ENCODE measurements around the gene RALY.

Gene RALY

DNA sequence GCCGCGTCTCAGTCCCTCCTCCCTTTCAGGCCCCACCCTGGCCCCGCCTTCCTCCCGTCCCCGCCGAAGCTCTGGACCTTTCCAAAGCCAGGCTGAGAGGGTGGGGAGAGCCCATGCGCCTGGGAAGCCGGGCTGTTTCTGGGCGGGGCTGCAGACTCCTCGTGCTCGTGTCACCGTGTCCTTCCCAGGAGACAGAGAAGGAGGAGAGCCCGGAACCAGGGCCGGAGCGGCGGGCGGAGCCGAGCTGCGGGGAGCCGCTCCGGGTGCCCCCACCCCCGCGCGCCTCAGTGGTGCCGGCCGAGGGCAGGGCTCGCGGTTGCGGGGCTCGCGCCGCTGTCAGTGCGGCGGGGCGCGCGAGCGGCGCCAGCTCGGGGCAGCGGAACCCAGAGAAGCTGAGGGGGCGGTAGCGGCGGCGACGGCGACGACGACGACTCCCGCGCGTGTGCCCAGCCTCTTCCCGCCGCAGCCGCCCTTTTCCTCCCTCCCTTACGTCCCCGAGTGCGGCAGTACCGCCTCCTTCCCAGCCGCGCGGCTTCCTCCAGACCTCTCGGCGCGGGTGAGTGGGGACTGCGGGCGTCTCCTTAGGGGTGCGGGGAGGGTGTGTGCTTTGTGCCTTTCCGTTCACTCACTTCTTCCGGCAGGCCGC is at the start of gene RALY:
TSS of gene RALY (plus strand) at position 336 of the 646 bp plus-strand sequence. CDS start 78,164 bp downstream, outside the sequence.
- no peak for DNase-seq

DNA sequence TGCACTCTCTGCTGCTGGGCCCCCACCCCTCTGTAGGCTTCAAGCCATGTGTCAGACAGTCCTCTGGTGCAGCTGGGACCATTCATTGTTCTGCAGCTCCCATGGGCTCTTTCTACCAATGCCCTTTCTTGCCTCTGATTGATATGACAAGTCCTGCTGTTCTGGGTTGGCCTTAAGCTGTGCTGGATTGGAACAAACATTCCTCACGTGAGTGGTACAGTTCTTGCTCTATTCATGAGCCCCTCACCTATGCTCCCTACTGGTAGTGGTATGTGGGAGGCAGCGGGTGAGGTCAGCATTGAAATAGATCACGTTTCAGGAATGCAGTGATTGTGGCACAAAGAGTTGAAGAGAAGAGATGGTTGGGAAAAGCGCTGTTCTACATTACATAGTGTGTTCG is 48.8 kb upstream of the RALY start:
- no peak for DNase-seq

DNA sequence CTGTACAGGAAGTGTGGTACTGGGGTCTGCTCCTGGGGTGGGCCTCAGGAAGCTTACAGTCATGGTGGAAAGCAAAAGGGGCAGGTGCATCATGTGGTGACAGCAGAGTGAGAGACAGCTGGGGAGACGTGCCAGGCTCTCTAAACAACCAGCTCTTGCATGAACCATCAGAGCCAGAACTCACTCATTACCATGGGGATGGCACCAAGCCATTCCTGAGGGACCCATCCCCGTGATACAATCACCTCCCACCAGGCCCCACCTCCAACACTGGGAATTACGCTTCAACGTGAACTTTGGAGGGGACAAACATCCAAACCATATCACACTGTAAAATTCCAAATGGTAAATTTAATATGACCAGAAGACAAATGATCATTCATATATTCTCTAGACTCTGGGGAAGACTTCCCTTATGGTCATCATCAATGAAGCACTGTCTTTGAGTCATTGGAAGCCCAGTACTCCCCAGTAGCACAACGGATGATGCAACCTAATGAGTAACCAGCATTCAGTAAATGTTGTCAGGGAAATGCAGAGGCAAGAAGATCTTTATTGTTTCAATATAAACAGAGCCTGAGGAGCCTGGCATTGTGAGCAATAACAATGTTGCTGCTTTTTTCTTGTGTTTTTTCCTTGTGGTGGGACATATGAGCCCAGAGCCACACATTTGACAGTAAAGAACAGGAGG is 48.2 kb upstream of the RALY start:
- no peak for DNase-seq

DNA sequence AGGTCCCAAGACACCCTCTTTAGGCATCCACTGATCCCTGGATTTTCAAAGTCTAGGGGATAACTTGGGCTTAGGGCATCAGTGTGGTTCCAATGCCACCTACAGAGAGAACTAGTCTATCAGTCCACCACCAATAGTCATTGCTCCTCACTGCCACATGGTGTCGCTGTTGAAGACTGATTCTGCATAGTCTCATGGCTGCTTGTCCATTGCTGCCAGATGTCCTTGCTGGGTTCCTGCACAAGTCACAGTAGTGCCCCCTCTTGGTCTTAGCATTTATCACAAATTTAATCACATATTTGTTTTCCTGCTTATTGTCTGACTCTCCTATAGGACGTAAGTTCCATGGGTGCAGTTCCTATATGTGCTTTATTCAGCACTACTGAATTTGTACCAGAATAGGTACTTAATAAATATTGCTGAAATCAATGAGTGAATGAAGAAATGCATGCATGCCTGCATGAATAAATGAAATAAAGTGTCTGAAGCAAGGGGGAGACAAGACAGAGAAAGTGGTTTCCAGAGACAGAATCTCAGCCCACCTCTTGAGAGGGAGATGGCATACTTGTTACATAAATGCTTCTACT is 45.9 kb upstream of the RALY start:
- DNase-seq, result no peak

DNA sequence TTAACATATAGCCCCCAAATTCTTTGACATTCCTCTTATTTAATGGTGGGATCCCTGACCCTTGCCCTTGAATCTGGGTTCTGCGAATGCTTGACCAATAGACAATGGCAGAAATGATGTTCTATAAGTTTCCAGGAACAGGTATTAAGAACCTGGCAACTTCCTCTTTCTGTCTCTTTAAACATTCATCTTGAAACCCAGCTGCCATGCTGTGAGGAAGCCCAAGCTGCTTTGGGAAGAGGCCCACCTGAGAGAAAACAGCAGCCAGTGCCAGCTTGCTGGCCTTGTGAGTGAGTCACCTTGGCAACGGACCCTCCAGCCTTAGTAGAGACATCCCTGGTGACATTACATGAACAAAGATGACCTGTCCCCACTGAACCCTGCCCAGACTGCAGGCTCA is 45.2 kb upstream of the RALY start:
- DNase-seq, result no peak

DNA sequence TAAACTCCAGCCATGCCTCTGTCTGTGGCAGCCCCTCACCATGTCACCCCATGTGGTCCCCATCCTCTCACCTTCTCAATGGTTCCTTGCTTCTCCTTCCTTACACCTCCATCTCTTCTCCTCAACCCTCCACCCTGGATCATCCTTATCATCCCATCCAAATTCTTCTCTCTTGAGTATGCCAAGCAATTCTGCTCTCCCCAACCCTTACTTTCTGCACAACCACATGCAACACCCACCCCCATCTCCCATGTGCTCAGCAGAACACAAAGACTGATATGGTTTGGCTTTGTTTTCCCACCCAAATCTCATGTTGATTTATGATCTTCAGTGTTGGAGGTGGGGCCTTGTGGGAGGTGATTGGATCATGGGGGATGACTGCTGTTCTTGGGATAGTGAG is 42.5 kb upstream of the RALY start:
- no peak for DNase-seq

DNA sequence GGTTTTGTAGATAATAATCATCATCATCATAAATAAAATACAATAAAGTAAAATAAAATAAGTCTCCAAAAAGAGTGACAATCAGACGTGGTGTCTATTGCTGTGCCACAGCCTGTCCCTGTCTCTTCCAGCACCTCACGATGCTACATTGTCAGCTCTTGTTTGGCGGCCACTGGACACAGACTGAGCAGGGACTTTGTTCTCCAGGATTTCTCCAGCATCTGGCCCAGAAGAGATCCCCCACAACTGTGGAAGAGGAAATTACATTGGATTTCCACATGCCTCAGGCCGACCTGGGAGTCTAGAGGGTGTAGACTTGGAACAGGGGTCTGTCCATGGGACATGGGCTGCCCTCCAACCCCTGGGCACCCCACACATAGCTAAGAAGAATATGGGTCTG is 39.2 kb upstream of the RALY start:
- DNase-seq, result no peak

DNA sequence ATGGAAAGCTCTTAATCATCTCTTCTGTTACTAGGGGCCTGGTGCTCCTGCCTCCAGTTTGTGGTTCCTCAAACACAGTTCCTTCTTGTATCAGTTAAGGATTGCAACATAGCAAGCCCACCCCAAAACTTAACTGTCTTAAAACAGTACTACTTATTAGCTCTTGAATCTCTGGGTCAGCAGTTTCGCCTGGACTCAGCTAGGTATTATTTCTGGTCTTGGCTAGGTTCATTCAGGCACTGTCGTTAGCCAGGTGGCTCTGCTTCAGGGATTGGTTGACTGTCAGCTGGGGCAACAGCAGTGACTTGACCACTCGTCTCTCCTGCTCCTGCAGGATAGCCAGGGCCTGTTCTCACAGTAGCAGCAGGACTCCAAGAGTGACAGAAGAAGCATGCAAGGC is 30.0 kb upstream of the RALY start:
- no peak for DNase-seq

DNA sequence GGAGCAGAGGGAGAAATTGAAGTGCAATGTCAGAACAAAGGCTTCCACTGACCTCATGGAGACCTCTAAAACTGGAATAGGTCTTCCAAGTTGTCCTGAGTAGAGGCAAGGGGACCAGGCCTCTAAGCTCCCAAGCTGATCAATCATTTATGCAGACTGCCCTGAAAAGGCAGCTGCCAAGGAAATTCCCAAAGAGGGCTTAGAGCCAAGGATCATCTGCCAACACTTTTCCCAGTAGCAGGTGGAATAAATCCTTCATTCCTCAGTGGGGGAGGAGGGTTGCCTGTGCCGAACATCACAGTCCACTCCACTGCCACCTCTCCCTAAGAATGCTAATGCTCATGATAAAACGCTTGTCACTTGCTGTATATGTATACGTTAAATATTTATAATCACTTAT is 29.3 kb upstream of the RALY start:
- no peak for DNase-seq

DNA sequence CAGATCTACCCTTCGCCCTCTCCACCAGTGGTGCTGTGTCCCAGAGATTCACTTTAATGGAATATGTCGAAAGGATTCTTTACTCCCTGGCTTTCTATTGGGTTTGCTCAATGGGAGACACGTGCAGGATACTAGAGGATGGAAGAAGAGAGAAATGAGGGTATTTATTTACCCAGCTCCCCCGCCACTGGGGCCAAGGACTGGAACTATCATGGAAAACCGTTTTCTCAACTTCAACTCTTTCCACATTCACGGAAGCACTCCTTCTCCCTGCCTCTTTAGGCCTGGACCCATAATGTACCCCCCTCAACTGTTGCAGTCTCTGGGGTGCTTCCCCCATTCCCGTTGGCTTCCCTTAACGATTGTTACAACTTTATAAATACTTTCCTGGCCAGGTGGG is 26.6 kb upstream of the RALY start:
- no peak for DNase-seq

DNA sequence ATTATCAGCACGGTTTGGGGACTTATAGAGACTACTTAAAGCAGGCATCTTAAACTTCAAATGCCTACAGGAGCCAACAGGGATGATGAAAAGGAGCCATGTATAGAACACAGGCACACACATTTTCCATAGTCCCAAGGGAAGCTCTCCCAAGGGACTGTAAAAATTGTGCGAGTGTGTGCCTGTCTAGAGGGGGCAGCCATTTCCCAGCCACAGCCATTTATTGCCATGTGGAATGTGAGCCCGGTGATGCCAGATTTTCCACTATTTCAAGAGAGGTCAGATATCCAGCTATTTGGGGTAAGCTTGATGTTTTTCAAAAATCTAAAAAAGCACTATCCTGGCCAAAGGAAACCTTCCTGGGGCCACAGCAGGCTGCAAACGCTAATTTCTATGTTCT is 24.1 kb upstream of the RALY start:
- no peak for DNase-seq

DNA sequence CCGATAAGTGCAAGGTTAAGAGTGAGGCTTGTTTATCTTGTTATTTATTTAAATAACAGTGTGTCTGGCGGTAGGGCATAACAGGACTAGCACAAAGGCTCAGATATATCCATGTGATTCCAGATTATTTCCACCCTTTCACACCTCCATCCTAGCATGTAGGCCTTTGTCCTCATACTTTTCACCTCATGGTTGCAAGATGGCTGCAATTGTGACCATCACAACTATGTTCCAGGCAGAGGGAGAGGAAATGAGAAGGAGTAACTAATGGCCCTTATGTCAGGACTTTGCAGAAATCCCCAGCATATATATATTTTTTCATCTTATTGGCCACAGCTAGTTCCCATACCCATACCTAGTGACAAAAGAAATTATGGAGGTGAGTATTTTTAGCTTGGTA is 23.5 kb upstream of the RALY start:
- no peak for DNase-seq

DNA sequence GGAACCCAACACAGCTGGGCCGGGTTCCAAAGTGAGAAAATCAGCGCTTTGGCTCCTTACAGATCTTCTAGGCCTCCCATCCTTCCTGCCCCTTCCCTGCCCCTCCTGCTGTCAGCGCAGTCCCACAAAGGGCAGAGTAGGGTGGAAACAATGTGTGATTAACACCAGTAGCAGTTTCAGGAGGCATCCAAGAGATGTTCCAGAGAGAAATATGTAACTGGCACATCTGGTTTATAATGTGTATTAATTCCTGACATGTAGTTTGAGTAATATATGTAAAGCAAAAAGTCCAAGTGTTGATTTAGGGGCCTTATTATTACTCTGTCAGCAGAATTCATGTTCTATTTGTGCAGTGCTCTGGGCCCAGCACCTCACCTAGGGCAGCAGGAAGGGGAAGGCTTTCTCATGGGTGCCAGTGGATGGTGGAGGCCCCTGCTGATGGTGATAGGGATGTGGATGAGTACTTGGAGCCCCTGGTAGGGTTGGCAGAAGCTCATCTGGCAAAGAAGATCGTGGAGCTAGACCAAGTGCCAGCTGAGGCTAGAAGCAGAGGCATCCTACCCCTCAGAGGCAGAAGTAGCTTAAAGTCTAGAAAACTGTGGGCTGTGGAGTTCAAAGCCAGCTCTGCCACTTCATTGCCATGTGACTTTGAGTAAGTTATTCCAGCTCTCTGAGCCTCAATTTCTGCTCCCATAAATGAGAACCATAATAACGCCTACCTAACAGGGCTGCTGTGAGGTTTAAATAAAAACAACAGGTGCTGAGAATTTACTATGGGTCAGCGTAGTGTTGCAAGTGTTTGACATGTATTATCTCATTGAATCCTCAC is 22.4 kb upstream of the RALY start:
- no peak for DNase-seq

DNA sequence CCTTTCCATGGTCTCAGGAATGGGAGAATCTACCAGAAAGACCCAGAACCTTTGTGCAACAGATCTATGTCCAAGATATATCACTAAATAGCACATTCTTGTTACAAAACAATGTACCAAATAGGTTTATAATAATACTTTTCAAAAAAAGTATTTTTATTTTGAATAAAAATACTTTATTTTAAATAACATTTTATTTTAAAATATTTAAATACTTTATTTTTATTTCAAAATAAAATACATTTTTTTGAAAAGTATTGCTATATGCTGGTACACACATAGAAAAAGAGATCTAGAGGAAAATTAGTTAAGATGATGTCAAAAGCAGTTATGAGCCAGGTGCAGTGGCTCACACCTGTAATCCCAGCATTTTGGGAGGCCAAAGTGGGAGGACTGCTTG is 16.8 kb upstream of the RALY start:
- DNase-seq, result no peak

DNA sequence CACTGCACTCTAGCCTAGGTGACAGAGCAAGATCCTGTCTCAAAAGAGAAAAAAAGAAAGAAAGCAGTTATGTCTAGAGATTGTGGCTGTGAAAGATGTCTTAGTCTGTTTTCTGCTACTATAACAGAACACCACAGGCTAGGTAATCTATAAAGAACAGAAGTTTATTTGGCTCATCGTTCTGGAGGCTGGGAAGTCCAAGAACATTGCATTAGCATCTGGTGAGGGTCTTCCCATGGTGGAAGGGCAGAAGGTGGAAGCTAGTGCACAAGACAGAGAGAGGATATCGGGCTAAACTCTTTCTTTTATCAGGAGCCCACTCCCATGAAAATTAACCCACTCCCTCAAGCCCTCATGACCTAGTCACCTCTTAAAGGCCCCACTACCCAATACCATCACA is 16.2 kb upstream of the RALY start:
- DNase-seq, result no peak

DNA sequence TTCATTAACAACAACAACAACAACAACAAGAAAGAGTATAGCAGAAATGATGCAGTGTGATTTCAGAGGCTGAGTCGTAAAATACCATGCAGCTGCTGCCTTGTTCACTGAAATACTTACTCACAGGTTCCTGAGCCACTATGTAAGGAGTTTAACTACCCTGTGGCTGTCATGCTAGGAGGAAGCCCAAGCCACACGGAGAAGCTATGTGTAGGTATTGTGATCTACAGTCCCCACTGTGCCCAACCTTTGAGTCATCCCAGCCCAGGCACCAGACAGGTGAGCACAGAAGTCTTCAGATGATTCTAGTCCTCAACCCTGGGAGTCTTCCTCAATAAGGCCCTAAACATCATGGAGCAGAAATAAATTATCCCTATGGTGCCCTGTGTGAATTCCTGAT is 14.6 kb upstream of the RALY start:
- DNase-seq, result no peak

DNA sequence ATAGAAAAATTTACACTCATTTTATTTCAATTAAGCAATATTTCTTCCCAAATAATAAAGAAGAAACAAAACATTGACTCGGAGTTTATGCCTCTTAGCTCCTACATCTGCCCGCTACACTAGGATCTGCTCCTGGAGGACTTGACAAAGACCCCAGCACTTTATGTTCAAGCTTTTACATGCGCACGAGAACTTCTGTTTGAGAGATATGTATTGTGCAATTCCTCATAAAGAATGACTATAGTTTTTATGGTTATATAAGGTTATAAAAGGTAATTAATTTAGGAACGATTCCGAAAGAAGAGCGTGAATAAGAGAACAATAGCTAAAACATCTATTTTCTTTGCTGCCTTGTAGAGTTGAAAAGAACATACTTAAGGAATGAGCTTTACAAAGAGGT is 12.4 kb upstream of the RALY start:
- no peak for DNase-seq

DNA sequence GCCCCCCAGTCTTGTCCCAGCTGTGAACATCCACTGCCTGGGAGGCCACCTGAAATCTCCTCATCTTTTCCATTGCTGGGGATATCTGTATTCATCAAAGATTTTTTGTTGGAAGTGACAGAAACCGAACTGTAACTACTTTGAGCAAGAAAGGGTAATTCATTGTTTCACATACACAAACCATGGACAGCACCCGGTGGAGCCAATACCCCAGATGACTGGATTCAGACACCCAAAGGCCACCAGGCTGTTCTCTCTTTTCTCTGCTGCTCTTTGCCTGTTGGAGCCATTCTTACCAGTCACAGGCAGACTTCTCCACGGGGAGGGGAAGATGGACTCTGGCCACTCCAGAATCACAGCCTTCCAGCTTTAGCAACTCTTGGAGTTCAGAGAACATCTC is 11.7 kb upstream of the RALY start:
- DNase-seq, result no peak

DNA sequence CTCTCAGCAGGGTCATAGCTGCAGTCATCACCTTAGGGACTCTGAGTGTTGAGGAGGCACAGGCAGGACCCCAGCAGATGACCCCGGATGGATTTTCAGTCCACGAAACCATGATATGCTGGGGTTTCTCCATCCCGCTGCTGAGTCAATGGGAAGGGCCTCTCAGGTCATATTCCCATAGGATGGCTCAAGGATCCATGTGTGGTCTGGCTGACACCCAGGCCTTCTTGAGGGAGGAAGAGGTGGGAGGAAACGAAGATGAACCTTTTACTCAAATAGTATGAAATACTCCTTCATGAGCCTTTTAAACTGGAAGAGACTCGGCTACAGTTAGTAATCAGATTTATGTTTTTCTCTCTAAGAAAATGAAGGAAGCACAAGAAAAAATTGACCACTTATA is 10.3 kb upstream of the RALY start:
- DNase-seq, result no peak

DNA sequence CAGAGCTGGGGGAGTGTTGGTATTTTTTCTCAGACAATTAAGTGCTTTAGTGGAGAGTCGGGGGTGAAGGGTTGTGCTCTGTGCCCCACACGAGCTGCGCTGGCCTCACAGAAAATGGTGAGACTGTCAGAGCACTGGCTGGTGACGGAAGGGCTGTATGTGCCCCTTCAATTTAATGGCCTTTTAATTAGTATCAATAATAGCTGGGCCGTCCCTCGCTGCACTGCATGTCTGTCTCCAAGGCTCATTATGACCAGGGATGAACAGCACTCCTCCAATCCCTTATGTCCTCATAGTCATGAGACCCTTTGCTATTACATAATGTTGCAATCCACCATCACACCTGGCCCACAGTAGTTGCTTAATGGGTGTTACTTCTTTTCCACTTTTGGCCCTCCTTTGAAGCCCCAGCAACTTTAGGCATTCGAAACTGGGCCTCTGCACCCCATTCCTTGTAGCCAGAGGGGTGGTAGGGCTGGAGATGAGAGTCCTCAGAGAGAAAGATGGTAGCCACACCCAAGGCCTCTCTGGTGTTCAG is 9.5 kb upstream of the RALY start:
- DNase-seq, result no peak

DNA sequence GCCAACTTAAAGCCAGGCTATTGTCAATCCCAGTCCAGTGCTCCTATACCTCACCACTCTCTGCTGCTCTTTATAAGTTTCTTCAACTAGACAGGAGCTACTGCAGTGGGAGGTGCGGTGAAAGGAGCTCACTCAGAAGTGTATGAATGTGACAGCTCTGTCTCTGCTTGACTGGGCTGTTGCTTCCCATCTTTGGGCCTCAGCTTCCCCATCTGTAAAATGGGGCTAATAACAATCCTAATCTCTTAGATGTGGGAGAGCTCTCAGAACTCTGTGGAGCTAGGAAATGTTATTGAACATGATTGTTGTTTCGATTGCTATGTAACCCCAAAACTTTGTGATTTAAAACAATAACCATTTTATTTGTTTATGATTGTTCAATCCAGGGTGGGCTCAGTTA is 8.4 kb upstream of the RALY start:
- no peak for DNase-seq

DNA sequence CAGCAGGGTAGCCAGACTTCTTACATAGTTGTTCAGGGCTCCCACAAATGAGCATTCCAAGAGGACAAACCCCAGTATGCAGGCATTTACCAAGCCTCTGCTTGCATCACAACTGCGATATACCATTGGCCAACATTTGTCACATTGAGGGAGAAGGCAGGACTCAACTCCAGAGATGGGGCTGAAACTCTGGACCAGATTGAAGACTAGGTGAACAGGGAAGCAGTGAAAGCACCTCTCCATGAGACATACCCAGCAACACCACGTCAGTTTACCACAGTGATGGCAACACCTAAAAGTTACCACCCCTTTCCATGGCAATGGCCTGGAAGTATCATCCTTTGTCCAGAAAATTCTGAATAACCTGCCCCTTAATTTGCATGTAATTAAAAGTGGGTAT is 7.9 kb upstream of the RALY start:
- DNase-seq, result no peak

DNA sequence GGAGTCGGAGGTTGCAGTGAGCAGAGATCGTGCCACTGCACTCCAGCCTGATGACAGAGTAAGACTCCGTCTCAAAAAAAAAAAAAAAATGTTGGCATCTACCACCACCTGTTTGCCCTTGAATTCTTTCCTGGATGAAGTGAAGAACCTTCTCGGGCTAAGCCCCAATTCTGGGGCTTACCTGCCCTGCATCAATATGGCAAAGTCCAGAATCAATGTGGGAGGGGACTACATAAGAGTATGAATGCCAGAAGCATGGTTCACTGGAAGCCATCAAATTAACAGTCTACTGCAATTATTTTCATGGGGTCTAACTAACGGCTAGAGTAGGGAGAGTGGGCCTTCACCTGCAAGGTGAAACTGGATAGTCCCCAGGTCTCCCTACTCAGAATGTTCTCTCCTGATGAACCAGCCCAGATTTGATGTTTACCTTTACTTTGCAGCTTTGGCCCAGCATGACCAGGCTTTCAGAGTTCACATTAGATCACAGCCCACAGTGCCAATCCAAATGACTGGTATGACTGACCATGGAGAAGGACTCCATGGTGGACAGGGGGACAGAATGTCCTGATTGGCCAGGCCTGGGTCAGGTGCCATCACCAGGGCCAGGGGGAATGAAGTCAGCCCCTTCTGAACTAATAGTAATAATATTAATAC is 7.0 kb upstream of the RALY start:
- DNase-seq, result no peak

Measured in left hindlimb (tissue), 1 donor.